Measurements from ENCODE around the gene UVRAG.

Gene UVRAG

DNA sequence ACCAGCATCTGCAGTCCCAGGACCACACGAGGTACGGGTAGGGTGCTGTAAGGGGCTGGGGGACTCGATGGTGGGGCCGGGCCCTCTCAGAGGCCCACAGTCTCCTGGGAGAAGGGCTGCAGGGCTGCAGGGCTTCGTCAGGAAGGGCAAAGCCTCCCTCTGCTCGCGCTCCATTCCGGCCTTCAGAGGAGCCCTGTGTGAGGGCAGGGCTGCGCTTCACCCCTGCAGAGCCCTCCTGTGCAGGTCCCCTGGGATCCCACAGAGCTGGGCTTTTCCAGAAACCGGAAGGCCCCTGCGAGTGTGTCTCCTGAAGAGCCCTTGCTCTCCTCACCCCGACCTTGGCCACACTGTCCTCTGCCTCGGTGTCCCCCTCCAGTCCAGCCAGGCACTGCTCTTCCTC is 364.1 kb downstream of the UVRAG start:
- DNase-seq: no peak

DNA sequence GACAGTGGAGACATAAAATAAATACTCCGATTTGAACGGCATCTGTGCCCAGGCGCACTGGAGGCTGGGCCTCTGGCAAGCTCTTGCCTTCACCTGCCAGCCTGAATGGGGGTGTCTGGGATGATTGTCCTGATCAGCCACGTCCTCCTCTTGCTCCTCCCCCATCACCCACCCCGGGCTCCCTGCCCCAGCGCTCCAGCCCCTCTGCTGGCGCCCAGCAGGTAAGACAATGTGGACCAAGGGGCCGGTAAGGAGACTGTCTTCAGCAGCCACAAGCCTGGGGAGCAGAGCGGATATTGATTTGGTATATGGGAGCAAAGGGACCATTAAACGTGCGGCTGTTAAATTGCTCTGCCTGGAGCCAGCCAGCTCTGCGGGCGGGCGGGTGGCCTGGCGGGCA is 366.4 kb downstream of the UVRAG start:
- DNase-seq: no peak

DNA sequence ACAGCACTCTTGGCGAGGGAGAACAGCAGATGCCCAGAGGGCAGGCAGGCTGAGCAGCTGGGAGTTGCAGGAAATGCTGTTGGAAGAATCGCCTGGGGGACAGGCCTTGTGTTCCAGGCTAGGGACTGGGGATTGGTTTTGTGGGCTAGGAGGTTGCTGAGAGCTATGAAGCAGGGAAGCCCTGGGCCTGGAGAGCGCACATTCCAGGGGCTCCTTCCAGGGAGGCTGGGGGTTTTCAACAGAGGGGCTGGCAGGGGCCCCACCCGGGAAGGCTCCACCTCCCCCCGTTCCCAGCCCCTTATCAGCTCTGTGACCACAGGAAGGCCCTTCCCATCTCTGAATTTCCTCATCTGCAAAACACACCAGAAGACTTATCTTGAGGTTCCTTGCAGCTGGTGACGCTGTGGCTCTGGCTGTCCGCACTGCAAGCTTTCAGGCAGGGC is 369.6 kb downstream of the UVRAG start:
- no peak for DNase-seq

DNA sequence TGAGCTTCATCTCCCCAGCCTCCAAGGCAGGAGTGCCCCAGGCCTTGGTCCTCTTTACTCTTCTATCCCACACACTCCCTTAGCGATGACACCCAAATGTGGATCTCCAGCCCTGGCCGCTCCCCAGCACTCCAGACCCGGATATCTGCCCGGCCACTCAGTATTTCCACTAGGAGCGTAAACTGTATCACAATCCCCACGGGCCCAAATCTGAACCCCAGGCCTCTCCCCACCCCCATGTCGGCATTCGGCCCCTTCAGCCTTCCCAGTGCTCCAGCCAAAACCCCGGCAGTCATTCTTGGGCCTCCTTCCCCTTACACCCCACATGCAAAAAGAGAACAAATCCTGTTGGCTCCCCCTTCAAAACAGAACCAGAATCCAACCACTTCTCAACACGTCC is 370.5 kb downstream of the UVRAG start:
- no peak for DNase-seq

DNA sequence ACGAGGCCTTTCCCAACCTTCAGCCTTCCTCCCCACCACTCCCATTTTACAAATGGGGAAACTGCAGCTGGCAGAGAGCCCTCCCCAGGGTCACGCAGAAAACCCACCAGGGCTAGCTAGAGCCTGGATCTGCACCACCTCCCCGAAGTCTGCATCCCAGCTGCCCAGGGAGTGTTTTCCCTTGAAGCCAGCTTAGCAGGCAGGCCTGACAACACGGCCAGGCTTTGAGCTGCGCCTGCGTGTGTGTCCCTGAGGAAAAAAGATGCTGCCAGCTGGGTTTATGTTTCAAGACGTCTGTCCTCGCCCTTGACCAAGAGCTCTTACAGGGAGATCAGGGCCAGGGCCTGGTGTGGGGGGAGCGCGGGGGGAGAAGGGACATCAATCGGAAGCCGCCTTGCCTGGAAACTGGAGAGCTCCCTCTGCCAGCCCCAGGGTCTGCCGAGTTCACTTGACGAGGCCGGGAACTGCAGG is 371.0 kb downstream of the UVRAG start:
- DNase-seq: no peak

DNA sequence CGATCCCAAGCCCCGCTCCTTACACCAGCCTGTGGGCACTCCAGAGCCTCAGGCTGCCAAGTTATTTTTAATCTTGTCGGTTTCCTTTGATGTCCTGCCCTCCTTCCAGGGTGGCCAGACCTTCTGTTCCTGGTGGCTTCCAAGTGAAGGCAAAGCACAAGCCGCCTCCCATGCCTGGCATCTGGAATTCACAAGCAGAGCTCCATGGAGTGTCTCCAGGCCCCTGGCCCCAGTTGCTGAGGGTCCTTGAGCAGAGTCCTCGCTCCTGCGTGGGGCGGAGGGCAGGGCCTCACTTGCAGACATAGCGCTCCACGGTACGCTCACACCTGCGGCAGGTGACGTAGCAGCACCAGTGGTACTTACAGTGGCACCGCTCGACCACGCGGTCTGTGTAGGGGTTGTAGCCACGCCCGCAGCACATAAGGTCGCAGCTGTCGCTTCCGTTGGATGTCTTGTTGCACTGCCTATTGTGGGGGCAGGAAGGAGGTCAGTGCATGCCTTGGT is 371.8 kb downstream of the UVRAG start:
- DNase-seq: no peak

DNA sequence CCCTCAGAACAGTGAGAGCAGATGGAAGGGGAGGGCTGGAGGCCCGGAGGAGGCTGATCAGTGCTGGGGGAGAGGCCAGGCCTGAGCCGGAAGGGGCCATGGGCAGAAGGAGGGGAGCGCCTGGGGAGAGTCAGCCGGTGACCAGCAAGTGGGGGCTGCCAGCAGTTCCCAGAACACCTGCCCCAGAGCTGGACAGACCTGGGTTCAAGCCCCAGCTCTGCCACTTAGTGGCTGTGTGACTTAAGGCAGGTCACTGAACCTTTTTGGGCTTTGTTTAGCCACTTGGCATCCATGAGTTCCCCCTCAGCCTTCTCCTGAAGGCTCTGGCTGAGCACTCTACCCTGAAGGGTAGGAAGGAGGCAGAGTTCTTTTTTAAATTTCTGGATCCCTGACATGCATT is 373.9 kb downstream of the UVRAG start:
- DNase-seq: no peak

DNA sequence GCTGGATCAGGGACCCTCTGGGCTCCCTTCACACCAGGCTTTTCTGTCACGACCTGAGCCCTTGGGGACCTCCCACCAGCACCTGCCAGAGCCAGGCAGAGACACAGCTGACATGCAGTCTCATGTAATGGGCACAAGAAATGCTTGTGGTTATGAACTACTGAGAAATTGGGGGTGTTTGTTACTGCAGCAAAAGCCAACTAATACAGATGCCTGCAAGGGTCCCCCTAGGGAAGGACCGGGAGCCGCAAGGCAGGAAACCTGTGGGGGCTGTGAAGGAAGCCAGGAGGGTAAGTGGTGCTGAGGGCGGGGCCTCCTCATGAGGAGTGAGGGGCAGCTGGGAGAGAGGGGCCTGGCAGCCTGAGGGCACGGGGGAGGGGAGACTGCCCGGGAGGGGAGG is 374.7 kb downstream of the UVRAG start:
- DNase-seq: no peak

DNA sequence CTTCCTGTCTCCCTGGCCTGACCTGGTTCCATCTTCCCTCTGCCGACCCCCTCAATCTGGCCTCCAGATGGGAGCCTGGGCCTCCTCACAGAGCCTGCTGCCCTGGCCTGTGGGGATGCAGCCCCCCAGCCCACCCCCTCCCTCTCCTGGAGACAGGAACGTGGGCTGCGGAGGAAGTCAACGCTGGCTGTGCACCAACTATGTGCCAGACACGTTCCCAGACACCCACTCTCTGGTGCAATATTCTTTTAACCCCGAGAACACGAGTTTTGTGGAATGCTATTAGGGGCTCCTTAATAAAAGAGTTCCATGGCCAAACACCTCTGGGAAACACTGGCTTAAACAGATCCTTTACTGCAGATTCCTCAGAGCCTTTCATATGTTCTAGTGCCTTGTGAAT is 375.4 kb downstream of the UVRAG start:
- no peak for DNase-seq

All from activated naive CD4-positive, alpha-beta T cell (primary cell).